HG02870 (cell line): Measurements from ENCODE around the gene SLC47A2.
"Not testable (repeated sequence)": the region's sequence is repeated elsewhere in the genome, so short reads cannot be mapped to it uniquely, and the experiment has no call there.

Experiments used
- ATAC-seq: cut with Tn5 transposase; IDR thresholded peaks from one replicate; pipeline ENCODE4 v1.9.1; 2021; ENCODE audit warnings: mild to moderate bottlenecking, moderate library complexity; ENCODE audit not compliant: unreplicated experiment

The SLC47A2 gene

DNA sequence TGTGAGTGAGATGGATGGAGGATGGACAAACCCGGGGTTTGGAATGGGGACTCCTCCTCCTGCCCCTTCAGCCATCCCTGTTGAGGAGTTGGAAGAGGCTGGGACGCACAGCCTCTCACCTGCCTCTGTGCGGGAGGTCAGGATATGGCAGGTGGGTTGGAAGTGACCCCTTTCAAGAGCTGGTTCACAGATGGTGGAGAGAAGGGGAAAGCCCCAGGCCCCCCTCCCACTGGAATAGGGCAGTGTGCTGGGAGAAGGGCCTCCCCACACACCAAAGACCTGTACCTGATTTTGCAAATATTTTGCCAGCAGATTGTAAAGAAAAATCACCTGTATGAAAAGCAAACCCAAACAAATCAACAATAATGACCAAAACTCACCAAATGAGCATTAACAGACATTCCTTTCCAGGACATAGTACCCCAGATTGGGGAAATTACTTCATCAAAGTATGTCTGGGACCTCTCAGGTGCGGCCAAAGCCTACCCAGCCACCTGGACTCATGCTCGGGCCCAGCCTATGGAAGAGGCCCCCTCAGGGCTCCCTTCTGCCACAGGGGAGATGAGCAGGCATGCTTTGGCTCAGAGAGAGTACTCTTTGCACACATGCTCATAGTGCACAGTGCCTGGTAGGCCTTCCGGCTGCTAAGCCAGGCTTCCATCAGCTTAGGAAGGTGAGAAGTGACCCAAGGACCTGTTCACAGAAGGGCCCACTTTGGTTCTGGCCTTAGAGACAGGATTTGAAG is 7.8 kb downstream of the SLC47A2 start:
- ATAC-seq = no peak

- ATAC-seq = no peak
Measured at GRCh38 chr17:19707728-19708221, 8.6 kb downstream of the SLC47A2 start.

- ATAC-seq = no peak
Measured at GRCh38 chr17:19706791-19707727, 9.3 kb downstream of the SLC47A2 start.

DNA sequence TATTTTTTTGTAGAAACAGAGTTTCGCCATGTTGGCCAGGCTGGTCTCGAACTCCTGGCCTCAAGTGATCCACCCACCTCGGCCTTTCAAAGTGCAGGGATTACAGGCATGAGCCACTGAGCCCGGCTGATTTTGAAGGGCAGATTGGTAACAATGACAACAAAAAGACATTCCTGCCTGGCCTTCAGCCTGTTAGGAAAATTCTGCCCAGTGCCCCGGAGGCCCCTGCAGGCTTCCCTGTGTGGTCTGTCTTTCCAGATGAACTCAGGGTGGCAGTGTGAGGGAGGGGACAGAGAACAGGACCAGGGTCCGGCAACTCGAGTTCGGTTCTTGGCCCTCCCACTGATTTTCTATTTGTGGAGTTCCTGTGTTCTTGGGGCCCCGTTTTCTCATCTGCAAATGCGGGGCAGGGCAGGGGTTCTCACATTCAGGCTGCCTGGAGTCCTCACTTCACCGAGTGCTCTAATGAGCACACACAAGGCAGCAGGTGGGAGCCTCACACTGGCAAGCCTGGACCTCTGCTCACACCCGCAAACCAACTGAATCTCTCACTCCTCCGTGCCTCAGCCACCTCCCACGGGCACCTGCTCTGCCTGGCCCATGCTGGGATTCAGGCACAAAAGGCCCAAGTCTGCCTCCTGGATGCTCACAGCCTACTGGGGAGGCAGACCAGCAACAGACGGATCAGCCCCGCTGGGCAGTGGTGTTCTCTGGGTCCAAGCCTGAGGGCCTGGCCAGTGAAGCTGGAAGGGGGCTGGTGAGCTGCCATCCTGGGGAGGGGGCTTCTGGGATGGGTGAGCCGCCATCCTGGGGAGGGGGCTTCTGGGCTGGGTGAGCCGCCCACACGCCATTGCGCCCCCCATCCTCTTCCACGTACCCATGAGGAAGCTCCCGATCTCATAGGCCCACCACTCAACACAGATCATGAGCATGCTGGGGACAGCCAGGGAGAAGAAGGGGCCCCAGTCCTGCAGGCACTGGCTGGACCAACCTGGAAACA is 10.3 kb downstream of the SLC47A2 start:
- ATAC-seq = no peak

- ATAC-seq = no peak
Measured at GRCh38 chr17:19705201-19705600, 11.2 kb downstream of the SLC47A2 start.

DNA sequence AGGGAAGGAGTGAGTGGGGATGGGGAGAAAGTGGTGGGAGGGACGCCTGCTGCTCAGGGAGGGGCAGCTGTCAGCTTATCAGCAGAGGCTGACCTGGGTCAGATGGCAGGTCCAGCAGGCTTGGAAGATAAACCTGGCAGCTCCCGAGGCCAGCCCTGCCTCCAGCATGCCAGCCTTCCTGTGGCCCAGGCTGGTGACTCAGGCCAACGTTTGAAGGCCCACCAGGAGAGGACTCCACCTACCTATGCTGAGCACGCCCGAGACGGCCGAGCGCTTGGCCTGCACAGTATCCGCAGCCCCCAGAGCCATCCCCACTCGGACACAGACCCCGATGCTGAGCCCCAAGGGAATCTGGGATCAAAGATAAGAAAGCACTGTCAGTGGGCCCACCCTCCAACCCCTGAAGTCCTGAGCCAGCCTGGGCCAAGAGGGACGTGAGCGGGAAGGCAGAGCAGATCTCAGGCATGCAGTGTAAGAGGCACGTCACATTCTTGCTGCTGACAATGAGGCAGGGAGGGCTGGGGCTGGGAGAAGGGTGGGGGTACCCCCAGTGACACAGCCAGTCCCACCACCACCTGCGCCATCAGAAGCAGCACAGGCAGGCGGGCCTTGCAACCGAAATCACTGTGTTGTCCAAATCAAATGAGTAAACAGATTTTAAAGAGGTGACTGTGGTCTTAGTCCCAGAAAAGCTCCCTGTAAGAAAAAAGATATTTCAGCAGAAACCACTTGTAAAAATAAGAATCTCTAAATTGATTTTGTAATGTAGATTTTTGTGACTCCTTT is 12.4 kb downstream of the SLC47A2 start:
- no peak for ATAC-seq

GRCh38 chr17:19703106-19703827 is 13.1 kb downstream of the SLC47A2 start:
- ATAC-seq = no peak

GRCh38 chr17:19702217-19702641 is 14.2 kb downstream of the SLC47A2 start:
- no peak for ATAC-seq

- no peak for ATAC-seq
Measured at GRCh38 chr17:19686400-19687090, 29.8 kb downstream of the SLC47A2 start.

- ATAC-seq = not testable (repeated sequence)
Measured at GRCh38 chr17:19684909-19685580, 31.3 kb downstream of the SLC47A2 start.

DNA sequence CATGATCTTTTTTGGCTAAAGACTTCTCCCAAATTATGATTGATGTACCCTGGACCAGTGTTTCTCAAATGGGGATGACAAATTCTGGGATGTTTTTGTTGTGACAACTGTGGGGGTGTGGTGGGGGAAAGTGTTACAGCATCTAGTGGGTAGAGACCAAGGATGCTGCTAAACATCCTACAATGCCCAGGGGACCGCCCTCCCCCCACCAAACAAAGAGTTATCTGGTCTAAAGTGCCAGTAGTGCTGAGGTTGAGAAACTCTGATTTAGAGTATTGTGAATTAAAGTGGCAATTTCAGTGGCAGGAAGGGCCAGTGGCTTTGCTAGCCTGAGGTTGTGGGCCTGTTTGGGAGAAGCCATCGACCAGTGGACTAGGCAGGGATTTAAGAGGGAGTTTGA is 33.3 kb downstream of the SLC47A2 start:
- no peak for ATAC-seq

DNA sequence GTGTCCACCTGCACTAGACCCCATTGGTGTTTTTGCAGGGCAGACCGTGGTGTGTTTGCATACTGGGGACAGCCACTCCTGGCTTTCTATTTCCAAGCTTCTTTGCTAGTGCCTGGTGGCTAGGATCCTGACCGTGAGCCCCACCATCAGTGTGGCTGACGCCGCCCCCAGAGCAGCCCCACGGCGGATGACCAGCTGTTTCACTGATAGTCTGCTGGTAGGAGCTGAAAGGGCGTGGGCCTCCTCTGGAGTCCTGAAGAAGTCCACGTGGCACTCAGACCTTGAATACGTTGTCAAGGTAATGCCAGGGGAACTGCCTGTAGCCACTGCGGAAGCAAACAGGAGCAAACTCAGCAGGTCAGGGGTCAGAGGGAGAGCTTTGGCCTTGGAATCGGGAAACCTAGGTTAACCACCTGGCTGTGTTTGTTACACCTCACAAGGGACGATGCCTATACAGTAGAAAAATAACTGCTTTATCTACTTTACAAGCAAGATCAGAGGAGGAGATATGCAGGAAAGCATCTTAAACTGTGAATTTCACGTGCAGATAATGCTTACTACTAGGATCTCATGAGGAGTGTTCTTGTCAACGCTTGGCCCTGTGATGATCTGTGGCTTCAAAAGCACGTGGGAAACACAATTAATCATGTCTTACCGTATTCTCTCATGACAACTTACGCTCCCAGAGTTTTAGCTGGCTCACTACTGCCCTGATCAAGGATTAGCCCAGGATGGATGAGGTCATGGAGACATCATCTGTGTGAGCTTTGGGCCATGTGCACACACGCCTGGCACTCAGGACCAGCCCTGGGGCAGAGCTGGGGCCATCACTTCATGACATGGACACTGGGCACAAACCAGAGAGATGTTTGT is 37.6 kb downstream of the SLC47A2 start:
- ATAC-seq = no peak

- no peak for ATAC-seq
Measured at GRCh38 chr17:19677736-19678379, 38.5 kb downstream of the SLC47A2 start.

DNA sequence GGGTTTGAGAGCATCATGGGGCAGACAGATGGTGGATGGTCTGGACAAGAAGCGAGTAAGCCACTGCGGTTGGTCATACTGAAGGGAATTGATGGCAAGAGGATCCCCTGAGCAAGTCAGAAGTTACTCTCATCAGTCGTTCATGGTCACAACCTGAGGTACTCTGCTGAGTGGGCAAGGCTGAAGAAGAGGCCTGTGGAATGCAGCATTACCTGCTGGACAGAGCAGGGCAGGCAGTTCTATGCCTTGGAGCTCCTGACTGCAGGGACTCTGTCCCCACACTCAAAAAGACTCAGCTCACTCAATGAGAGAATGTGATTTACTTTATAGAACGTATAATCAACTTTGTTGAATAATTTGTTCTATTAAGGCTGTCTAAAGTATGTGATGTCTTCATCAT is 39.5 kb downstream of the SLC47A2 start:
- ATAC-seq = no peak

- ATAC-seq = no peak
Measured at GRCh38 chr17:19673623-19674022, 42.8 kb downstream of the SLC47A2 start.

GRCh38 chr17:19672009-19672750 is 44.2 kb downstream of the SLC47A2 start:
- no peak for ATAC-seq
